Measurements from ENCODE around the gene TCEA3.

The TCEA3 gene

GRCh38 chr1:23448846-23449245 lies 24.3 kb upstream of the TCEA3 start:
- FAIRE-seq (no peak), DNase-seq (ENCODE audit: insufficient read length, low spot score) (no peak)

- FAIRE-seq (no peak), DNase-seq (ENCODE audit: insufficient read length, low spot score) (no peak)
These were observed 22.2 kb upstream of the TCEA3 start for GRCh38 chr1:23446661-23447310.

DNA sequence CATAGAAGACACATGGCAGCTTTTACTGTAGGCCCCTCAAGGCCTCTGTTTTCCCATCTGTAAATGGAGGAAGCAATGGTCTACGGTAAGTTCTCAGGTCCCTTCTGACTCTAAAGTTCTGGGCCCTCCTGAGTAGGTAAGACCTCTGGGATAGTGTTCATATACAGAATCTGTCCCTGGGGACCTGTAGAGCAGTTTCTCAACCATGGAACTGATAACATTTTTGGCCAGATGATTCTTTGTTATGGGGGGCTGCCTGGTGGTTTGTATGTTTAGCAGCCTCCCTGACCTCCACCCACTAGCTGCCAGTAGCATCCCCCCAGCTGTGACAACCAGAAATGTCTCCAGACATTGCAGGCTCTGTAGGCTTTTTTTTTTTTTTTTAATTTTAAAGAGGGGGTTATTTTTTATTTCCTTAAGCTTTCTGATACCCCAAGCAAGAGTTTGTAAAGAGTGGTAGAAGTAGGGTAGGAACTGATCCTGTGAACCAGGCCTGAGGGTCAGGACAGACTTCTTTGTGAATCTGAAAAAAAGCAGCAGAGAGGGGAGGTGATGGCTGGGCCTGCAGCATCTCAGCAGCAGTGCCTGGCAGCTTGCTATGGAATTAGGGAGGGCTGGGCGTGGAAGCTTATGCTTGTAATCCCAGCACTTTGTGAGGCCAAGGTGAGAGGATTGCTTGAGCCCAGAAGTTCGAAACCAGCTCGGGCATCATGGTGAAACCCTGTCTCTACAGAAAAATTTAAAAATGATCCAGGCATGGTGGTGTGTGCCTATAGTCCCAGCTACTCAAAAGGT lies 20.2 kb upstream of the TCEA3 start:
- DNase-seq (ENCODE audit: insufficient read length, low spot score) (no peak), FAIRE-seq (no peak)

DNA sequence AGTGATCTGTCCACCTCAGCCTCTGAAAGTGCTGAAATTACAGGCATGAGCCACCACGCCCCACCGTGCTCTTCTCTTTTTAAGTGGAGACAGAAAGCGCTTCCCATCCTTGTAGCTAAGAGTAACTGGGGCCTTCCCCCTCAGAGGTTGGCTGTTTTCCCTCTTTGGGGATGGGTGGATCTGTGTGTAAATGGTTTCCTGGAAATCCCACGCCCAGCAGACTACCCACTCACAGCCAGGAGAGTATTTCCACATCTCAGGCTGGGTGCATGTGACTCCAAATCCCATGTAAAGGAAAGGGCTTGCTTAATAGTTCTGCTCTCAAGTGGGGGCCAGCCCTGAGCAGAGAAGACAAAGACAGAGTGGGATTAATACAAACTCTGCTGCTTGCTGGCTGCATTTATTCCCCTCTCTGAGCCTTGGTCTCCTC lies 19.6 kb upstream of the TCEA3 start:
- DNase-seq (ENCODE audit: insufficient read length, low spot score) (no peak), FAIRE-seq (no peak)

- DNase-seq (ENCODE audit: insufficient read length, low spot score) = no peak
- no peak for FAIRE-seq
These were observed 18.2 kb upstream of the TCEA3 start for GRCh38 chr1:23442751-23443150.

DNA sequence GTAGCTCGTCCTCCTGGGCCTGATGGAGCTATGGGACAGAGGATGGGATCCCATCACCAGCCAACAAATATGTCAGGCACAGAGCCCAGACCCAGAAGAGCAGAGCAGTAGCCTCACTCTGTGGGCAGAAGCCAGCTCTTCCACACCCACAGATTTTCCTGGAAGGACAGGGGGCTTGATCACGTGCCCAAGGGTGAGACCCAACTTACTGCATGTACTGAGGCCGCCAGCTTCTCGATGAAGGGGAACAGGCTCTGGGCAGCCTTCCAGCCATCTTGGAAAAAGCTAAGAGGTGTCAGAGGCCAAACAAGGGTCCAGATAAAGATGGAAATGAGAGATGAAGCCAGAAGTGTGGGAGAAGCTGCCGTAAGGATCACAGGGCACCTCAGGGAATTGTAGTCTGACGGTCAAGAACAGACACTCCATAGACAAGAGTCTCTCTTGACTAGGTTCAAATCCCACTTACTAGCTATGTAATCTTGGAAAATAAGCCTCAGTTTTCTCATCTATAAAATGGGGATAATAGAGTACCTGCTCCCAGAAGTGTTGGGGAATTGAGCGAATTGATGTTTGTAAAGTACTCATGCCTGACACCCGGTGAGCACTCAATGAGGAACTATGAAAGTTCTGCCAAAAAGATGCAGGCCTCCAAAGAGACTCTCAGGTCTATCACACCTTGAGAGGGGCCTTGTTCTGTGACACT lies 17.0 kb upstream of the TCEA3 start:
- no peak for DNase-seq (ENCODE audit: insufficient read length, low spot score)
- no peak for FAIRE-seq

DNA sequence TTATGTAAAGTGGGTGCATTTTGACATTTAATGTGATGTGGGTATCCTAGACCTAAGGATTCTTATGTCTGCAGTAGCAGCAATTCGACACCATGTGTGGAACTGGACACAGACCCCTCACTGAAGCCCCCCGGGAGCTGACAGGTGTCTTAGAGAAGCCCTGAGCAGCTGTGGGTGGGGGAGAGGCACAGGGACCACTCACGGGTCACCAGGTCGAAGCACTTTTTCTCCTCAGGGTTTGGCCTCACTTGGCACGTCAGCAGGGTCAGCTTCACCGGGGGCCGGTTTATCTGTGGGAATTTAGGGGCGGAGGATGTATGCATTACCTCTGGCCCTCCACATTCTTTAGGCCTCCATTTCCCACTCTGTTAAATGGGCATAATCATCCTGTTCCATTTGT lies 14.0 kb upstream of the TCEA3 start:
- DNase-seq (ENCODE audit: insufficient read length, low spot score) = no peak
- FAIRE-seq = no peak

GRCh38 chr1:23437355-23437664 lies 12.8 kb upstream of the TCEA3 start:
- FAIRE-seq (no peak), DNase-seq (ENCODE audit: insufficient read length, low spot score) (no peak)

- DNase-seq (ENCODE audit: insufficient read length, low spot score) = no peak
- no peak for FAIRE-seq
These were observed 12.2 kb upstream of the TCEA3 start for GRCh38 chr1:23436520-23437354.

DNA sequence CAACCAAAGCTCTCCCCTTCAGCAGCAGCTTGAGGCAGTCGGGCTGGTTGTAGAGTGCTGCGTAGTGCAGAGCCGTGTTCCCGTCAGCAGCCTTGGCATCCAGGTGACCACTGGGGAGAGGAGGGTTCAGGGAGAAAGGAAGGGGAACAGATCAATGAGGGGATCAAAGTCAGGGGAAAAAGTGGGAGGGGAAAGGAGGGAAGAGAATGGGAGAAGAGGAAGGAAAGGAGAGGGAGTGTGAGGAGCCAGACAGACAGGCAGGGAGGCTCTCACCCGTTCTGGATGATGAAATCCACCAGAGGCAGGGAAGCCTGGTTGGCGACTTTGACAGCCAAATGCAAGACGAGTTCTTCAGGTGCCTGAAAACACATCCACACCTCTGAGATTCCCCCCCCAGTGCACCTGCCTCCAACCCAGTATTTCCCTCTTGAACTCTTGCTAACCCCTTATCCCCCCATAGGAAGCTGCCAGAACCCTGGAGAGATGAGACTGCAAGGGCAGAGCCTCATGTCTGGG lies 9.8 kb upstream of the TCEA3 start:
- FAIRE-seq (no peak), DNase-seq (ENCODE audit: insufficient read length, low spot score) (no peak)

GRCh38 chr1:23433122-23433521 lies 8.6 kb upstream of the TCEA3 start:
- FAIRE-seq (no peak), DNase-seq (ENCODE audit: insufficient read length, low spot score) (no peak)

DNA sequence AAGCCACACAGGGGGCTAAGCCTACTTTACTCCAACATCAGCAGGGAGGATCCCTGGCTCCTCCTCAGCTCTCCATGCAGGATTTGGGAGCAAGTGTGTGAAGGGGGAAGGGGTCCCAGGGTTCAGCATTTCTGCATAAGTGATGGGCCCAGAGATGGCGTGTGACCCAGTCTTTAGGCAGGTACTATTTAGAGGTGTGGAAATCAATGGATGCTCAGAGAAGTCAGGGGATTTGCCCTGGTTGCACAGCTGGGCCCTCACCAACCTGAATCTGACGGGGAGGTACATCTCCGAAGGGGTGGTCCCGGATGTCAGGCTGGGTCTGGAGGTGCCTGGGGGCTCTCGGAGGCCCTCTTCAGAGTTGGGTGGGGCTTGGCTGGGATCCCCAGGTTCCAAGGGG lies 6.9 kb upstream of the TCEA3 start:
- no peak for FAIRE-seq

DNA sequence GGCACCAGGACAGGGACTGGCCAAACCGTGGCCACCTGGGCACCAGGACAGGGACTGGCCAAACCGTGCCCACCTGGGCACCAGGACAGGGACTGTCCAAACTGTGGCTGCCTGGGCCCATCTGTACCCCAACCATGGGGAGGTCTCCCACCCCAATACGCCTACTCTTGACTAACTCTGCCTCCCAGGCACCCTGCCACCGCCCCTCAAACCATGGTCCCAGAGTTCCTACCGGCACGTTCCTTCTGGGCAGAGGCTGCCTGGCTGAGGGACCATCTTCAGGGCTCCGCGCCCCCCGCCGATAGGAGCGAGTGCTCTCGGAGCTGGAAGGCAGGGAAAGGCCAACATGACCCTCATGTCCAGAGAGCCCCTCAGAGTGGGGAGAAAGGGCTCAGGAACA lies 6.3 kb upstream of the TCEA3 start:
- DNase-seq (ENCODE audit: insufficient read length, low spot score) = no peak
- no peak for FAIRE-seq

More for the DNA sequence above, 6.9 kb upstream of the TCEA3 start:
- DNase-seq (ENCODE audit: insufficient read length, low spot score) = no peak

GRCh38 chr1:23428136-23428905 lies 3.8 kb upstream of the TCEA3 start:
- FAIRE-seq (no peak), DNase-seq (ENCODE audit: insufficient read length, low spot score) (no peak)

- DNase-seq (ENCODE audit: insufficient read length, low spot score) (no peak), FAIRE-seq (no peak)
These were observed 3.0 kb upstream of the TCEA3 start for GRCh38 chr1:23427550-23427949.

- FAIRE-seq (no peak), DNase-seq (ENCODE audit: insufficient read length, low spot score) (no peak)
These were observed 2.3 kb upstream of the TCEA3 start for GRCh38 chr1:23426828-23427227.

DNA sequence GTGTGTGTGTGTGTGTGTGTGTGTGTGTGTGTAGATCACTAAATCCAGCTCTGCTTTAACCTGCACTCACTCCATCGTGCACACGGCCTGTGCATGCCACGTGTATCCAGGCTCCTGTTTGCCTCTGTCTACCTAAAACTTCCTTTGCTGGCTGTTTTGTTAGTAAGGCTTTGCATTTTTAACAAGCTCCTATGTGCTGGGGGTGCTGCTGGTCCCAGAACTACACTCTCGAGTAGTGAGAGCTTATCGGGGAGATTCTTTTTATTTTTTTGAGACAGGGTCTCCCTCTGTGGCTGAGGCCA lies 596 bp upstream of the TCEA3 start:
- FAIRE-seq (no peak), DNase-seq (ENCODE audit: insufficient read length, low spot score) (no peak)

- FAIRE-seq (no peak), DNase-seq (ENCODE audit: insufficient read length, low spot score) (no peak)
These were observed 894 bp downstream of the TCEA3 start for GRCh38 chr1:23423415-23424292.

DNA sequence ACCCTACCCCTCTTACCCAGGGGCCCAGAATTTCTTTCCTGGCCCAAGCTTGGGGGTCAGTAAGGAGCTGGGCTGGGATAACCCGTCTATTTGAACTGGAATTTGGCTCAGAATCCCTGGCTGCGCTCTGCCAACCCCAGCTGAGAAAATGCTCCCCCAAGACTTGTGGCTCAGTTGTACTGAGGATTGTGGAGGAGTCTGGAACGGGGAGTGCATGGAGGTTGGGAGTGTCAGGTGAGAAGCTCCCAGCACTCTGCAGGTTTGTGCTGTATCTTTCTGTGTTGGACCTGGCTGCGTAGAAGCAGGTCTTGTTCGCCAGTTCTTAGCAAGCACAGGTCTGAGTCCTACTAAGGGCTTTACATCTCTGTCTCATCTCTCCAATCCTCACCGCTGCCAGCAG lies 1.6 kb downstream of the TCEA3 start:
- DNase-seq (ENCODE audit: insufficient read length, low spot score) (no peak), FAIRE-seq (no peak)

All from GM19239 (cell line).